Stimulated activated CD8-positive, alpha-beta memory T cell treated with anti-CD3 and anti-CD28 coated beads, Interleukin-15, amount 100 ng/mL, for 48 hours (primary cell): ENCODE measurements around the gene RGS5.

Source experiments
- DNase-seq, 2 donors: peaks; one replicate each; pipeline ENCODE4 v3.0.0-alpha.2; 2020; ENCODE audit warnings: low read depth in 2 of 2

The RGS5 gene

GRCh38 chr1:163144418-163144817 lies 58.3 kb downstream of the RGS5 start:
- no peak for DNase-seq

- DNase-seq: no peak
Observed at GRCh38 chr1:163142152-163142551, 60.6 kb downstream of the RGS5 start.

GRCh38 chr1:163141556-163141955 lies 61.2 kb downstream of the RGS5 start:
- DNase-seq: no peak

- no peak for DNase-seq
Observed at GRCh38 chr1:163137556-163138265, 65.0 kb downstream of the RGS5 start.

GRCh38 chr1:163131981-163132380 lies 70.7 kb downstream of the RGS5 start:
- DNase-seq: no peak

GRCh38 chr1:163130225-163130856 lies 72.4 kb downstream of the RGS5 start:
- no peak for DNase-seq

- no peak for DNase-seq
Observed at GRCh38 chr1:163128282-163128681, 74.4 kb downstream of the RGS5 start.

- no peak for DNase-seq
Observed at GRCh38 chr1:163124812-163125211, 77.9 kb downstream of the RGS5 start.

GRCh38 chr1:163120372-163120771 lies 82.3 kb downstream of the RGS5 start:
- no peak for DNase-seq

- DNase-seq: no peak
Observed at GRCh38 chr1:163119707-163120106, 83.0 kb downstream of the RGS5 start.

GRCh38 chr1:163115887-163116286 lies 86.8 kb downstream of the RGS5 start:
- DNase-seq: no peak

GRCh38 chr1:163107655-163108054 lies 95.1 kb downstream of the RGS5 start:
- no peak for DNase-seq

- DNase-seq: no peak
Observed at GRCh38 chr1:163106364-163106987, 96.2 kb downstream of the RGS5 start.

GRCh38 chr1:163104385-163105099 lies 98.2 kb downstream of the RGS5 start:
- no peak for DNase-seq

GRCh38 chr1:163102590-163102989 lies 100.1 kb downstream of the RGS5 start:
- DNase-seq: no peak

GRCh38 chr1:163095213-163095612 lies 107.5 kb downstream of the RGS5 start:
- no peak for DNase-seq

GRCh38 chr1:163094589-163094988 lies 108.1 kb downstream of the RGS5 start:
- no peak for DNase-seq

GRCh38 chr1:163094182-163094581 lies 108.5 kb downstream of the RGS5 start:
- DNase-seq: no peak

GRCh38 chr1:163093579-163093978 lies 109.1 kb downstream of the RGS5 start:
- DNase-seq: no peak

- DNase-seq: no peak
Observed at GRCh38 chr1:163093169-163093568, 109.5 kb downstream of the RGS5 start.
